Left lung (tissue), 10 donors: ENCODE measurements around the gene DVL1. TPM values are rescaled to one million over a fixed set of nuclear protein-coding genes. Genes with fewer than 3 reads are reported as not detected.

Source experiments
- ATAC-seq: fragments of 200-7000 bp; cut with Tn5 transposase; one replicate; pipeline ENCODE4 v1.9.1; 2020; ENCODE audit warnings: moderate library complexity
- DNase-seq, 4 donors: peaks; one replicate each; pipeline ENCODE4 v3.0.0-alpha.2; 2013 to 2020
- H3K27ac ChIP-seq, 2 donors: fragments of 200-600 bp; sonication (generic) in 1 of 2; one replicate each; pipeline versions ENCODE4 v1.5.0 to v1.8.0; 2020 to 2021
- H3K27me3 ChIP-seq, 2 donors: fragments of 200-600 bp; sonication (generic) in 1 of 2; one replicate each; pipeline versions ENCODE4 v1.5.0 to v1.8.0; 2020 to 2021
- H3K36me3 ChIP-seq, 2 donors: fragments of 200-600 bp; sonication (generic) in 1 of 2; one replicate each; pipeline versions ENCODE4 v1.5.0 to v1.8.0; 2020 to 2021
- H3K4me1 ChIP-seq, 2 donors: fragments of 200-600 bp; one replicate each; pipeline ENCODE4 v1.8.0; 2021
- H3K4me3 ChIP-seq, 2 donors: fragments of 200-600 bp; sonication (generic) in 1 of 2; one replicate each; pipeline versions ENCODE4 v1.5.0 to v1.8.0; 2020 to 2021; ENCODE audit warnings: mild to moderate bottlenecking in 1 of 2
- H3K9me3 ChIP-seq, 2 donors: fragments of 200-600 bp; sonication (generic) in 1 of 2; one replicate each; pipeline versions ENCODE4 v1.5.0 to v1.8.0; 2020 to 2021
- CTCF ChIP-seq, 2 donors: fragments of 200-600 bp; sonication (generic) in 1 of 2; IDR thresholded peaks; one replicate each; pipeline versions ENCODE4 v1.5.0 to v1.8.0; 2021; ENCODE audit warnings: antibody characterized with exemption in 2 of 2
- intact Hi-C, 2 donors: fragments of 100-400 bp; cut with DNase I; formaldehyde crosslinking; loops; one replicate each; pipeline versions ENCODE4 v1.11.2 to v1.14.2; 2022
- polyA plus RNA-seq, 6 donors: library from polyadenylated mRNA; unstranded; fragments of 120-200 nt; gene quantifications; one replicate each; pipeline ENCODE4 v1.2.1, GENCODE V29; 2013; ENCODE audit not compliant: insufficient read length in 6 of 6
- total RNA-seq, 2 donors: library from RNA; stranded (reverse); fragmentation: NEBNext Ultra II Directional; extraction: Animal tissue kit (Norgen Biotek cat#: 25700); gene quantifications; one replicate each; pipeline ENCODE4 v1.2.1, GENCODE V29; 2021
- donor health status: DM: no; HTN: yes; CAD: no.
- donor health status: DM: no; HTN: no; CAD: no.

DVL1 gene
- total and polyA plus RNA-seq, 8 donors, result 20.6 to 81.2 (median 30.4) TPM

- intact Hi-C loops, result no loop called here
- ATAC-seq, result no peak
- Histone ChIP-seq H3K27ac (no peak overlapping the region), H3K4me3 (no peak overlapping the region), H3K4me1 (peaks cover 10 to 46% of the 10 kb centered on the region in 2 donors), H3K36me3 (peaks cover 9 to 91% of the 10 kb centered on the region in 2 donors), H3K27me3 (no peaks in the 10 kb centered on the region), H3K9me3 (no peaks in the 10 kb centered on the region)
- no peak for TF ChIP-seq CTCF (IDR thresholded peaks at IDR 0.05)
- peak in 1 of 4 donors; percentile 12 for DNase-seq
Observed at GRCh38 chr1:1394116-1394515, 44.9 kb upstream of the DVL1 start.

GRCh38 chr1:1393428-1393827, 44.2 kb upstream of the DVL1 start:
- peaks cover 10 to 46% of the 10 kb centered on the region in 2 donors for H3K4me1 ChIP-seq
- no peak overlapping the region for H3K4me3 ChIP-seq
- intact Hi-C loops, result no loop called here
- TF ChIP-seq CTCF (IDR thresholded peaks at IDR 0.05), result no peak
- H3K36me3 ChIP-seq, result peaks cover 9 to 98% of the 10 kb centered on the region in 2 donors
- no peak for ATAC-seq
- no peak overlapping the region for H3K27ac ChIP-seq
- peak in 1 of 4 donors; percentile 50 for DNase-seq
- no peaks in the 10 kb centered on the region for H3K27me3 ChIP-seq
- no peaks in the 10 kb centered on the region for H3K9me3 ChIP-seq

- no peak for TF ChIP-seq CTCF (IDR thresholded peaks at IDR 0.05)
- DNase-seq (peak in 1 of 4 donors; percentile 37), ATAC-seq (no peak)
- Histone ChIP-seq H3K36me3 (peaks cover 10 to 100% of the 10 kb centered on the region in 2 donors), H3K9me3 (no peaks in the 10 kb centered on the region), H3K27me3 (no peaks in the 10 kb centered on the region), H3K4me1 (peaks cover 7 to 42% of the 10 kb centered on the region in 2 donors), H3K4me3 (no peak overlapping the region), H3K27ac (no peak overlapping the region)
- intact Hi-C loops, result no loop called here
Observed at GRCh38 chr1:1393014-1393413, 43.8 kb upstream of the DVL1 start.

GRCh38 chr1:1391225-1391624, 42.0 kb upstream of the DVL1 start:
- Histone ChIP-seq H3K27me3 (no peaks in the 10 kb centered on the region), H3K4me1 (peaks cover 0 to 29% of the 10 kb centered on the region in 2 donors), H3K36me3 (peaks cover 15 to 100% of the 10 kb centered on the region in 2 donors), H3K9me3 (no peaks in the 10 kb centered on the region), H3K4me3 (no peak overlapping the region), H3K27ac (peak overlapping the region in 1 of 2 donors; percentile 14)
- peak in 1 of 4 donors; percentile 74 for DNase-seq
- ATAC-seq, result no peak
- TF ChIP-seq CTCF (IDR thresholded peaks at IDR 0.05), result no peak
- intact Hi-C loops, result no loop called here

GRCh38 chr1:1390675-1391074, 41.5 kb upstream of the DVL1 start:
- Histone ChIP-seq H3K9me3 (no peaks in the 10 kb centered on the region), H3K4me3 (no peak overlapping the region), H3K27ac (peak overlapping the region in 1 of 2 donors; percentile 14), H3K27me3 (no peaks in the 10 kb centered on the region), H3K4me1 (peaks cover 0 to 24% of the 10 kb centered on the region in 2 donors), H3K36me3 (peaks cover 15 to 100% of the 10 kb centered on the region in 2 donors)
- no peak for TF ChIP-seq CTCF (IDR thresholded peaks at IDR 0.05)
- DNase-seq, result peak in 1 of 4 donors; percentile 39
- intact Hi-C loops, result no loop called here
- ATAC-seq, result no peak
